ENCODE results near the gene RHOXF2B. TPM values are rescaled to one million over a fixed set of nuclear protein-coding genes. Genes with fewer than 3 reads are reported as not detected.
"Not testable (repeated sequence)": the region's sequence is repeated elsewhere in the genome, so short reads cannot be mapped to it uniquely, and the experiment has no call there.

The RHOXF2B gene
- total RNA-seq, 5 donors from 2014 or later (not counting 1 experiment from before 2014, with no cell fraction given), result 0.16 TPM; not detected in 4

GRCh38 chrX:120104707-120105106, 27.2 kb upstream of the RHOXF2B start:
- H3K27ac Mint-ChIP-seq; DNase-seq; H3K36me3 Mint-ChIP-seq; H3K4me1 Mint-ChIP-seq; ATAC-seq (replicated peaks in 1 of 4); H3K4me3 Mint-ChIP-seq; H3K4me3 ChIP-seq (ENCODE audit: control insufficient read depth in 1 of 2, extremely low read depth in 1 of 2, low read length in 1 of 2); H3K36me3 ChIP-seq (ENCODE audit: control insufficient read depth in 2 of 2, extremely low read depth in 1 of 2, insufficient read depth in 1 of 2, low read length in 1 of 2); CTCF ChIA-PET; H3K9me3 ChIP-seq; H3K4me1 ChIP-seq (ENCODE audit: control insufficient read depth in 1 of 2, extremely low read depth in 1 of 2, insufficient read depth in 2 of 2, low read length in 2 of 2); H3K27me3 ChIP-seq (replicated peaks in 1 of 2; ENCODE audit: control insufficient read depth in 2 of 2, extremely low read depth in 1 of 2, insufficient read depth in 2 of 2, low read length in 1 of 2); H3K27ac ChIP-seq (ENCODE audit: low read length): not testable (repeated sequence)
- WGBS (ENCODE audit: insufficient coverage), result no CpG with 5 or more reads among the region's 2 CpGs
- POLR2A ChIA-PET, result interaction anchor here in 1 of 2 donors (0.7 kb wide), 1 partner anchor 140 kb away, joined by 3 read pairs; no protein-coding TSS in a partner anchor
- Mint-ChIP-seq H3K27me3 (peaks cover 2 to 17% of the 10 kb centered on the region in 2 donors), H3K9me3 (peaks cover 4 to 15% (median 8%) of the 10 kb centered on the region in 3 donors)

GRCh38 chrX:120101057-120101456, 23.6 kb upstream of the RHOXF2B start:
- not testable (repeated sequence) for H3K27ac Mint-ChIP-seq
- H3K9me3 Mint-ChIP-seq, result peaks cover 4 to 15% (median 8%) of the 10 kb centered on the region in 3 donors

GRCh38 chrX:120090208-120090607, 12.7 kb upstream of the RHOXF2B start:
- CTCF ChIA-PET, result interaction anchor here in 1 of 2 donors (0.6 kb wide), 1 partner anchor 109 kb away, joined by 3 read pairs; no protein-coding TSS in a partner anchor
- WGBS (ENCODE audit: insufficient coverage), result no CpG with 5 or more reads among the region's 2 CpGs
- Histone ChIP-seq H3K4me1 (ENCODE audit: control insufficient read depth in 1 of 2, extremely low read depth in 1 of 2, insufficient read depth in 2 of 2, low read length in 2 of 2) (no peaks in the 10 kb centered on the region), H3K4me3 (ENCODE audit: control insufficient read depth in 1 of 2, extremely low read depth in 1 of 2, low read length in 1 of 2) (no peak overlapping the region), H3K36me3 (ENCODE audit: control insufficient read depth in 2 of 2, extremely low read depth in 1 of 2, insufficient read depth in 1 of 2, low read length in 1 of 2) (no peaks in the 10 kb centered on the region), H3K9me3 (no peaks in the 10 kb centered on the region), H3K27ac (ENCODE audit: low read length) (no peak overlapping the region), H3K27me3 (replicated peaks in 1 of 2; ENCODE audit: control insufficient read depth in 2 of 2, extremely low read depth in 1 of 2, insufficient read depth in 2 of 2, low read length in 1 of 2) (no peaks in the 10 kb centered on the region)
- Mint-ChIP-seq H3K4me1 (peaks cover 0 to 6% (median 0%) of the 10 kb centered on the region in 3 donors), H3K27ac (no peak overlapping the region), H3K36me3 (no peaks in the 10 kb centered on the region), H3K4me3 (no peak overlapping the region), H3K9me3 (no peaks in the 10 kb centered on the region), H3K27me3 (peaks cover 0 to 23% of the 10 kb centered on the region in 2 donors)
- DNase-seq (no peak), ATAC-seq (replicated peaks in 1 of 4) (no peak)
- POLR2A ChIA-PET, result no interaction called here

More at GRCh38 chrX:120101057-120101456, 23.6 kb upstream of the RHOXF2B start:
- H3K36me3 ChIP-seq (ENCODE audit: control insufficient read depth in 2 of 2, extremely low read depth in 1 of 2, insufficient read depth in 1 of 2, low read length in 1 of 2); H3K4me1 ChIP-seq (ENCODE audit: control insufficient read depth in 1 of 2, extremely low read depth in 1 of 2, insufficient read depth in 2 of 2, low read length in 2 of 2); DNase-seq; POLR2A ChIA-PET; CTCF ChIA-PET; ATAC-seq (replicated peaks in 1 of 4); H3K4me3 ChIP-seq (ENCODE audit: control insufficient read depth in 1 of 2, extremely low read depth in 1 of 2, low read length in 1 of 2); H3K27ac ChIP-seq (ENCODE audit: low read length); H3K9me3 ChIP-seq; H3K27me3 ChIP-seq (replicated peaks in 1 of 2; ENCODE audit: control insufficient read depth in 2 of 2, extremely low read depth in 1 of 2, insufficient read depth in 2 of 2, low read length in 1 of 2); H3K4me3 Mint-ChIP-seq; H3K36me3 Mint-ChIP-seq; H3K4me1 Mint-ChIP-seq: not testable (repeated sequence)
- 80% methylated on average over 1 of the region's 2 CpGs for WGBS (ENCODE audit: insufficient coverage)
- peaks cover 2 to 22% of the 10 kb centered on the region in 2 donors for H3K27me3 Mint-ChIP-seq

- ATAC-seq (replicated peaks in 1 of 4), result no peak
- peaks cover 0 to 6% (median 0%) of the 10 kb centered on the region in 3 donors for H3K4me1 Mint-ChIP-seq
Measured at GRCh38 chrX:120087289-120088017, 10.0 kb upstream of the RHOXF2B start.

GRCh38 chrX:120085553-120086185, 8.2 kb upstream of the RHOXF2B start:
- H3K9me3 ChIP-seq; H3K4me1 ChIP-seq (ENCODE audit: control insufficient read depth in 1 of 2, extremely low read depth in 1 of 2, insufficient read depth in 2 of 2, low read length in 2 of 2); CTCF ChIA-PET; H3K27me3 ChIP-seq (replicated peaks in 1 of 2; ENCODE audit: control insufficient read depth in 2 of 2, extremely low read depth in 1 of 2, insufficient read depth in 2 of 2, low read length in 1 of 2); H3K4me3 Mint-ChIP-seq; POLR2A ChIA-PET; H3K9me3 Mint-ChIP-seq; H3K27ac ChIP-seq (ENCODE audit: low read length); H3K36me3 ChIP-seq (ENCODE audit: control insufficient read depth in 2 of 2, extremely low read depth in 1 of 2, insufficient read depth in 1 of 2, low read length in 1 of 2); DNase-seq; H3K4me3 ChIP-seq (ENCODE audit: control insufficient read depth in 1 of 2, extremely low read depth in 1 of 2, low read length in 1 of 2); H3K4me1 Mint-ChIP-seq; H3K36me3 Mint-ChIP-seq; H3K27ac Mint-ChIP-seq: not testable (repeated sequence)
- no CpG with 5 or more reads among the region's 12 CpGs for WGBS (ENCODE audit: insufficient coverage)
- ATAC-seq (replicated peaks in 1 of 4), result peak in 3 of 4 experiments; percentile 28 to 48 (median 32)
- peaks cover 0 to 20% of the 10 kb centered on the region in 2 donors for H3K27me3 Mint-ChIP-seq

More at GRCh38 chrX:120087289-120088017, 10.0 kb upstream of the RHOXF2B start:
- H3K4me3 ChIP-seq (ENCODE audit: control insufficient read depth in 1 of 2, extremely low read depth in 1 of 2, low read length in 1 of 2), result no peak overlapping the region
- no peaks in the 10 kb centered on the region for H3K36me3 ChIP-seq (ENCODE audit: control insufficient read depth in 2 of 2, extremely low read depth in 1 of 2, insufficient read depth in 1 of 2, low read length in 1 of 2)
- H3K9me3 ChIP-seq, result no peaks in the 10 kb centered on the region
- Mint-ChIP-seq H3K36me3 (no peaks in the 10 kb centered on the region), H3K9me3 (no peaks in the 10 kb centered on the region), H3K4me3 (no peak overlapping the region), H3K27me3 (peaks cover 0 to 20% of the 10 kb centered on the region in 2 donors), H3K27ac (no peak overlapping the region)
- WGBS (ENCODE audit: insufficient coverage), result 63% methylated on average over 2 of the region's 10 CpGs
- ChIA-PET POLR2A (no interaction called here), CTCF (no interaction called here)
- no peaks in the 10 kb centered on the region for H3K4me1 ChIP-seq (ENCODE audit: control insufficient read depth in 1 of 2, extremely low read depth in 1 of 2, insufficient read depth in 2 of 2, low read length in 2 of 2)
- H3K27ac ChIP-seq (ENCODE audit: low read length), result no peak overlapping the region
- no peak for DNase-seq
- H3K27me3 ChIP-seq (replicated peaks in 1 of 2; ENCODE audit: control insufficient read depth in 2 of 2, extremely low read depth in 1 of 2, insufficient read depth in 2 of 2, low read length in 1 of 2), result no peaks in the 10 kb centered on the region

GRCh38 chrX:120066169-120066568, 11.3 kb downstream of the RHOXF2B start:
- H3K27me3 Mint-ChIP-seq; H3K36me3 ChIP-seq (ENCODE audit: control insufficient read depth in 2 of 2, extremely low read depth in 1 of 2, insufficient read depth in 1 of 2, low read length in 1 of 2); H3K36me3 Mint-ChIP-seq; H3K9me3 ChIP-seq; DNase-seq; H3K27me3 ChIP-seq (replicated peaks in 1 of 2; ENCODE audit: control insufficient read depth in 2 of 2, extremely low read depth in 1 of 2, insufficient read depth in 2 of 2, low read length in 1 of 2); ATAC-seq (replicated peaks in 1 of 4); H3K9me3 Mint-ChIP-seq; H3K27ac Mint-ChIP-seq; POLR2A ChIA-PET; H3K27ac ChIP-seq (ENCODE audit: low read length); H3K4me3 Mint-ChIP-seq; CTCF ChIA-PET; H3K4me1 Mint-ChIP-seq; H3K4me3 ChIP-seq (ENCODE audit: control insufficient read depth in 1 of 2, extremely low read depth in 1 of 2, low read length in 1 of 2); H3K4me1 ChIP-seq (ENCODE audit: control insufficient read depth in 1 of 2, extremely low read depth in 1 of 2, insufficient read depth in 2 of 2, low read length in 2 of 2): not testable (repeated sequence)
- no CpG with 5 or more reads among the region's 1 CpG for WGBS (ENCODE audit: insufficient coverage)
